ENCODE measurements around the gene CEACAM6. TPM values are rescaled to one million over a fixed set of nuclear protein-coding genes. Genes with fewer than 3 reads are reported as not detected.

Gene CEACAM6
- total and polyA plus RNA-seq, 2 of the 13 experiments (the other 11 are each of a cell fraction or from before 2014, with no cell fraction given), result not detected

DNA sequence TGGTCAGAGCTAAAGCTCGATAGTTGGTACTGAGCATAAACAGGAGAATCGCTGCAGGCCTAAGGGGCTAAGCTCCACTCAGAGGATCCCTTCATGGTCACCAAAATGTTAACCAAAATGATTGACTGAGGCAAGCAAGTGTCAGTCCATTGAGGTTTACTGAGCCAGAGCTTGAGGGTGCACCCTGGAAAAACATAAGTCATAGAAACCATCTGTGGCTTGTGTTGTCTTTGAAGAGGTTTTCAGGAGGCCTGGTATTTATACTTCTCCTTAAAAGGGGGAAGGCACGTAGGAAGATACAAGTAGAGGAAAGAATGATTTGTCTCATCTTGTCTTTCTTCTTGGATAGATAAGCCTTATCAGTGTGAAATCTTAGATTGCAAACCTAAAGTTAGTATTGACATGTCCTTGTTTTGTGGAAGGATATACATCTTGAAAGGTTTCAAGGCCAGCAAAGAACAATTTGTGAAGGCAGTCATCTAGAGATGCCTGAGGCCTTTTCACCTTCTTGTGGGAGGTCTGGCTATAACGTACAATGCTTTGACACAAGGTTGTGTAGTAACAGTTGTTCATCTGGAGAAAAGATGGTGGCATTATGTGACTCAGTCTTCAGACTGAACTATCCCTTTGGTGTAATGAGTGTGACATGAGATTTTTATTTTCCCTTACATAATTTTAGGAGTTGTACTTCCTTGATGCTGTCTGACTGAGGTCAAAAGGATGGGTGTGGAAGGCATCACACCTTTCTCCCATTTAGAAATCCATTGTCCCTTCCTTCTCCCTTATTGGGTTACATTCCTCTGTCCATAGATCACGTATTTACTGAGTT, 14.7 kb upstream of the CEACAM6 start:
- Histone ChIP-seq H3K4me1 (ENCODE audit: insufficient read depth, low read length) (no peaks in the 10 kb centered on the region), H3K36me3 (replicated peaks in 1 of 2; ENCODE audit: control insufficient read depth in 1 of 2, insufficient read depth in 2 of 2, low read length in 2 of 2) (no peaks in the 10 kb centered on the region), H3K27ac (ENCODE audit: extremely low read length, insufficient read depth, low read length) (no peak overlapping the region), H3K9me3 (ENCODE audit: low read length) (no peaks in the 10 kb centered on the region), H3K4me3 (replicated peaks in 1 of 3; ENCODE audit: insufficient read depth in 1 of 3, low read depth in 2 of 3, low read length in 3 of 3) (no peak overlapping the region), H4K20me1 (ENCODE audit: insufficient read depth, low read length) (no peaks in the 10 kb centered on the region), H3K9ac (ENCODE audit: insufficient read depth, low read depth, low read length) (no peak overlapping the region), H3K4me2 (ENCODE audit: low read depth, low read length) (no peak overlapping the region), H3K27me3 (ENCODE audit: control insufficient read depth in 1 of 2, insufficient read depth in 2 of 2, low read length in 2 of 2) (peaks cover 0 to 14% of the 10 kb centered on the region in 2 experiments; a peak in 2 of 5 replicates), H2AFZ (ENCODE audit: low read length) (no peak overlapping the region), H3K79me2 (ENCODE audit: insufficient read depth, low read length) (no peaks in the 10 kb centered on the region)
- TF ChIP-seq SKI (IDR thresholded peaks at IDR 0.05; ENCODE audit: partially characterized antibody) (no peak), ZNF549 (CRISPR knock-in tag; IDR thresholded peaks at IDR 0.05) (no peak), ZNF816 (CRISPR knock-in tag; IDR thresholded peaks at IDR 0.05; ENCODE audit: borderline replicate concordance) (no peak), NFKBIZ (CRISPR knock-in tag; IDR thresholded peaks at IDR 0.05) (no peak), IKZF4 (CRISPR knock-in tag; IDR thresholded peaks at IDR 0.05; ENCODE audit: borderline replicate concordance, low read depth, not compliant biosample characterization) (no peak)
- ChIA-PET CTCF (ENCODE audit: low intra/inter-chr PET ratio, low total read pairs) (no interaction called here), POLR2A (no interaction called here)
- DNase-seq (ENCODE audit: low spot score) (no peak), ATAC-seq (no peak), FAIRE-seq (no peak)
- intact Hi-C loops (cut with micrococcal nuclease; ENCODE audit: unreplicated experiment) (no loop called here), in situ Hi-C loops (cut with HindIII; ENCODE audit: extremely low pct_ligation_motif_present, low pct_unique_long_range_greater_than_20kb) (no loop called here)
- BruUV-seq (replicated peaks), result no TSS peak
- WGBS (ENCODE audit: low lambda C conversion rate), result 0% methylated on average over 5 of the region's 5 CpGs

GRCh38 chr19:41741244-41741554, 14.1 kb upstream of the CEACAM6 start:
- Histone ChIP-seq H3K36me3 (replicated peaks in 1 of 2; ENCODE audit: control insufficient read depth in 1 of 2, insufficient read depth in 2 of 2, low read length in 2 of 2) (no peaks in the 10 kb centered on the region), H3K27ac (ENCODE audit: extremely low read length, insufficient read depth, low read length) (no peak overlapping the region), H4K20me1 (ENCODE audit: insufficient read depth, low read length) (no peaks in the 10 kb centered on the region), H3K4me3 (replicated peaks in 1 of 3; ENCODE audit: insufficient read depth in 1 of 3, low read depth in 2 of 3, low read length in 3 of 3) (no peak overlapping the region), H3K27me3 (ENCODE audit: control insufficient read depth in 1 of 2, insufficient read depth in 2 of 2, low read length in 2 of 2) (peaks cover 0 to 18% of the 10 kb centered on the region in 2 experiments; a peak in 2 of 5 replicates), H3K4me1 (ENCODE audit: insufficient read depth, low read length) (no peaks in the 10 kb centered on the region), H3K4me2 (ENCODE audit: low read depth, low read length) (no peak overlapping the region), H3K9me3 (ENCODE audit: low read length) (no peaks in the 10 kb centered on the region), H2AFZ (ENCODE audit: low read length) (no peak overlapping the region), H3K9ac (ENCODE audit: insufficient read depth, low read depth, low read length) (no peak overlapping the region), H3K79me2 (ENCODE audit: insufficient read depth, low read length) (no peaks in the 10 kb centered on the region)
- TF ChIP-seq ZNF710 (CRISPR knock-in tag; IDR thresholded peaks at IDR 0.05; ENCODE audit: borderline replicate concordance), result no peak
- TF ChIP-seq MAFK (conservative IDR thresholded peaks at IDR 0.05 in 1 of 2, IDR thresholded peaks at IDR 0.05 in 1 of 2; ENCODE audit: low read length in 2 of 2), result peak in 1 of 2 experiments; percentile 55; a peak in 3 of 4 replicates
- no peak for FAIRE-seq
- no peak for ATAC-seq
- 0% methylated on average over 2 of the region's 2 CpGs for WGBS (ENCODE audit: low lambda C conversion rate)
- intact Hi-C loops (cut with micrococcal nuclease; ENCODE audit: unreplicated experiment), result no loop called here
- no peak for DNase-seq (ENCODE audit: low spot score)
- no TSS peak for BruUV-seq (replicated peaks)
- in situ Hi-C loops (cut with HindIII; ENCODE audit: extremely low pct_ligation_motif_present, low pct_unique_long_range_greater_than_20kb), result no loop called here
- ChIA-PET POLR2A (no interaction called here), CTCF (ENCODE audit: low intra/inter-chr PET ratio, low total read pairs) (no interaction called here)
